ENCODE measurements around the gene MCM3AP.
"Not testable (repeated sequence)": the region's sequence is repeated elsewhere in the genome, so short reads cannot be mapped to it uniquely, and the experiment has no call there.

The MCM3AP gene

GRCh38 chr21:46314441-46315020 lies 29.1 kb upstream of the MCM3AP start:
- DNase-seq: no peak
- Histone ChIP-seq H3K36me3 (replicated peaks; ENCODE audit: insufficient read depth, low read length) (no peaks in the 10 kb centered on the region), H3K4me3 (ENCODE audit: low read length) (no peak overlapping the region), H3K27ac (ENCODE audit: low read length) (no peak overlapping the region), H2AFZ (ENCODE audit: low read length) (no peak overlapping the region), H3K4me2 (ENCODE audit: low read depth, low read length) (no peak overlapping the region), H3K9me2 (replicated peaks; ENCODE audit: insufficient read depth, low read length) (no peaks in the 10 kb centered on the region), H3K27me3 (replicated peaks; ENCODE audit: insufficient read depth, low read length) (no peaks in the 10 kb centered on the region), H3K9me3 (replicated peaks; ENCODE audit: insufficient read depth, low read length) (no peaks in the 10 kb centered on the region), H3F3A (ENCODE audit: insufficient read depth, low read length) (no peaks in the 10 kb centered on the region), H3K9ac (ENCODE audit: low read length) (no peak overlapping the region), H3K79me2 (ENCODE audit: low read length) (no peaks in the 10 kb centered on the region), H4K20me1 (ENCODE audit: insufficient read depth, low read length) (no peaks in the 10 kb centered on the region), H3K4me1 (ENCODE audit: low read length) (no peaks in the 10 kb centered on the region)
- TF ChIP-seq EZH2phosphoT487 (IDR thresholded peaks at IDR 0.05; ENCODE audit: low read length) (no peak), CTCF (IDR thresholded peaks at IDR 0.05; ENCODE audit: low read length) (no peak)

GRCh38 chr21:46312949-46313348 lies 27.5 kb upstream of the MCM3AP start:
- TF ChIP-seq CTCF (IDR thresholded peaks at IDR 0.05; ENCODE audit: low read length) (no peak), EZH2phosphoT487 (IDR thresholded peaks at IDR 0.05; ENCODE audit: low read length) (no peak), EZH2 (optimal IDR thresholded peaks at IDR 0.05; ENCODE audit: low read depth, low read length) (no peak)
- Histone ChIP-seq H3K27me3 (replicated peaks; ENCODE audit: insufficient read depth, low read length) (no peaks in the 10 kb centered on the region), H3K4me3 (ENCODE audit: low read length) (no peak overlapping the region), H3K9me2 (replicated peaks; ENCODE audit: insufficient read depth, low read length) (no peaks in the 10 kb centered on the region), H4K20me1 (ENCODE audit: insufficient read depth, low read length) (no peaks in the 10 kb centered on the region), H3K4me2 (ENCODE audit: low read depth, low read length) (no peak overlapping the region), H3K36me3 (replicated peaks; ENCODE audit: insufficient read depth, low read length) (no peaks in the 10 kb centered on the region), H2AFZ (ENCODE audit: low read length) (no peak overlapping the region), H3K27ac (ENCODE audit: low read length) (no peak overlapping the region), H3F3A (ENCODE audit: insufficient read depth, low read length) (no peaks in the 10 kb centered on the region), H3K4me1 (ENCODE audit: low read length) (no peaks in the 10 kb centered on the region), H3K9ac (ENCODE audit: low read length) (no peak overlapping the region), H3K9me3 (replicated peaks; ENCODE audit: insufficient read depth, low read length) (no peaks in the 10 kb centered on the region), H3K79me2 (ENCODE audit: low read length) (no peaks in the 10 kb centered on the region)
- DNase-seq: no peak

GRCh38 chr21:46311568-46311967 lies 26.2 kb upstream of the MCM3AP start:
- Histone ChIP-seq H4K20me1 (ENCODE audit: insufficient read depth, low read length) (no peaks in the 10 kb centered on the region), H3K9ac (ENCODE audit: low read length) (no peak overlapping the region), H3K27me3 (replicated peaks; ENCODE audit: insufficient read depth, low read length) (no peaks in the 10 kb centered on the region), H3K4me3 (ENCODE audit: low read length) (no peak overlapping the region), H3F3A (ENCODE audit: insufficient read depth, low read length) (no peaks in the 10 kb centered on the region), H3K27ac (ENCODE audit: low read length) (no peak overlapping the region), H3K4me1 (ENCODE audit: low read length) (no peaks in the 10 kb centered on the region), H3K9me2 (replicated peaks; ENCODE audit: insufficient read depth, low read length) (no peaks in the 10 kb centered on the region), H3K79me2 (ENCODE audit: low read length) (no peaks in the 10 kb centered on the region), H3K4me2 (ENCODE audit: low read depth, low read length) (no peak overlapping the region), H2AFZ (ENCODE audit: low read length) (no peak overlapping the region), H3K9me3 (replicated peaks; ENCODE audit: insufficient read depth, low read length) (no peaks in the 10 kb centered on the region), H3K36me3 (replicated peaks; ENCODE audit: insufficient read depth, low read length) (no peaks in the 10 kb centered on the region)
- TF ChIP-seq EZH2 (optimal IDR thresholded peaks at IDR 0.05; ENCODE audit: low read depth, low read length) (no peak), CTCF (IDR thresholded peaks at IDR 0.05; ENCODE audit: low read length) (no peak), EZH2phosphoT487 (IDR thresholded peaks at IDR 0.05; ENCODE audit: low read length) (no peak)
- no peak for DNase-seq

GRCh38 chr21:46310260-46310659 lies 24.8 kb upstream of the MCM3AP start:
- not testable (repeated sequence) for H3K27me3 ChIP-seq (replicated peaks; ENCODE audit: insufficient read depth, low read length); H3K9me3 ChIP-seq (replicated peaks; ENCODE audit: insufficient read depth, low read length); H2AFZ ChIP-seq (ENCODE audit: low read length); H3K27ac ChIP-seq (ENCODE audit: low read length); DNase-seq; H3K79me2 ChIP-seq (ENCODE audit: low read length); H3K4me3 ChIP-seq (ENCODE audit: low read length); H4K20me1 ChIP-seq (ENCODE audit: insufficient read depth, low read length); H3K36me3 ChIP-seq (replicated peaks; ENCODE audit: insufficient read depth, low read length); H3K4me2 ChIP-seq (ENCODE audit: low read depth, low read length); H3K9me2 ChIP-seq (replicated peaks; ENCODE audit: insufficient read depth, low read length); H3F3A ChIP-seq (ENCODE audit: insufficient read depth, low read length); H3K9ac ChIP-seq (ENCODE audit: low read length); H3K4me1 ChIP-seq (ENCODE audit: low read length)
